GM12865 (cell line): ENCODE measurements around the gene B3GALT5.

Experiments used
- DNase-seq: peaks from one replicate; pipeline ENCODE4 v3.0.0; 2010; ENCODE audit warnings: low read depth
- H3K4me3 ChIP-seq: 2 replicates; pipeline ENCODE4 v1.5.1; 2011; ENCODE audit warnings: mild to moderate bottlenecking, low read depth, low read length, control low read depth
- CTCF ChIP-seq: IDR thresholded peaks from 2 replicates; pipeline ENCODE4 v1.5.1; 2011; ENCODE audit warnings: low read length, control low read depth, low read depth, inconsistent platforms; ENCODE audit not compliant: insufficient read depth; ENCODE audit errors: missing control alignments

Gene B3GALT5

DNA sequence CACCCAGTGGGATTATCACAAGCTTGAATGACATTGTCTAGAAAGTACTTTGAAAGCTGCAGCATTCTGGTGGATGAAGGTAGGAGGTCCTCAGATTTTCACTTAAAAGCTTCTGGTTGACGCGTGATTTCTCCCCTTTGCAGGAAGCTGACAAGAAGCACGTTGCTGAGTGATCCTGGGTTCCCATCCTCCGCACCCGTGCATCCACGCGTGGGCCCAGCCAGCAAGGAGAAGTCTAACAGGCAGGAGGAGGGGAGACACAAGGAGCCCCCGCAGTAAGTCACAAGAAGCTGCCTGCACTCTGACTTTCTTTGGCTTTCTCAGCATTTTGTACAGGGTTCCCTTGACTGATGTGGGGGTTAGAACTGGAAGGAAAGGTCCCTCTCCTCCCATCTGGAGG lies 7.8 kb upstream of the B3GALT5 start:
- DNase-seq = no peak
- TF ChIP-seq CTCF = no peak
- no peak overlapping the region for H3K4me3 ChIP-seq

GRCh38 chr21:39610703-39611102 lies 2.0 kb upstream of the B3GALT5 start:
- DNase-seq = no peak
- no peak for TF ChIP-seq CTCF
- no peak overlapping the region for H3K4me3 ChIP-seq

DNA sequence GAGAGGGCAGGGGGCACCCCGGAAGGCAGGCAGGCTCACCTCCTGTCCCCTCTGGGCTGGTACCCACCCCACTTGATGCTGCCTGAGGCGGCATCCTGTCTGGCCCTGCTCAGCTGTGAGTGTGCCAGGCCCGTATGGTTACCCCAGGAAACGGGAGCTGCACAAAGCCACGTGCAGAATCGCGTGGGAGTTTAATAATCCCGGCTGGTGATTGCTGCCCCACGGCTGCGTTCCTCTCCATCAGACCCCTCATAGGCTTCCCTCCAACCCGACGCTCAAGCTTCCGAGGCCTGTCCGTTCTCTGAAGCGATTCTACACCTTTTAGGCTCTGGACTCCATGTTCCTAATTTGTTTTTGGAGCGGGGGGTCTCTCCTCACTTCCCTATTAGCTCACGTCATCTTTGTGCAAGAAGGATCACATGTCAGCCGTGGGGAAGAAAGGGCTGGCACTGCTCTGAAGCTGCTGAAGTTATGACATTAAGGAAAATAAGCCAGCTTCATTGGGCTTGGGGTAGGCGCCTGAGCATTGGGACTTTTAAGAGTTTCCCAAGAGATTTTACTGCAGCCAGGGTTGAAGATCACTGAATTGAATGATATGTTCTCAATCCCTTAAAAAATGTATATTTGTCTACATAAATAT lies 1.1 kb upstream of the B3GALT5 start:
- no peak overlapping the region for H3K4me3 ChIP-seq

GRCh38 chr21:39613041-39613934 lies 548 bp downstream of the B3GALT5 start:
- H3K4me3 ChIP-seq = no peak overlapping the region
- DNase-seq = no peak
- no peak for TF ChIP-seq CTCF

More for the DNA sequence above, 1.1 kb upstream of the B3GALT5 start:
- no peak for DNase-seq
- TF ChIP-seq CTCF = no peak

- TF ChIP-seq CTCF = no peak
- H3K4me3 ChIP-seq = no peak overlapping the region
- DNase-seq = no peak
These were observed 3.6 kb downstream of the B3GALT5 start for GRCh38 chr21:39616211-39616772.

DNA sequence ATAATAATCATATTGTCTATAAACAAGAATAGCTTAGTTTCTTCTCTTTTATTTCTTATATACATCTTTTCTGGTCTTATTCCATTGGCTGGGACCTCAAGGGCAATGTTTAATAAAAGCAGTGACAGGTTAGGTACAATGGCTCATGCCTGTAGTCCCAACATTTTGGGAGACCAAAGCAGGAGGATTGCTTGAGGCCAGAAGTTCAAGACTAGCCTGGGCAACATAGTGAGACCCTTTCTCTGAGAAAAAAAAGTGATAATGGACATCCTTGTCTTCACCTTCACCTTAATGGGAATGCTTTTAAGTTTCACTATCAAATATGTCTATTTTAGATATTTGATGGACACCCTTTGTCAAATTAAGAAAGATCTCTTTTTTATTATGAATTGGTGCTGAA lies 8.1 kb downstream of the B3GALT5 start:
- no peak for TF ChIP-seq CTCF
- DNase-seq = no peak
- no peak overlapping the region for H3K4me3 ChIP-seq
